HG02943 (cell line): ENCODE data around the gene VWA8.

ENCODE experiments used
- ATAC-seq: cut with Tn5 transposase; IDR thresholded peaks from one replicate; pipeline ENCODE4 v1.9.1; 2021; ENCODE audit warnings: mild to moderate bottlenecking, low read depth, moderate library complexity; ENCODE audit not compliant: unreplicated experiment

VWA8 gene

DNA sequence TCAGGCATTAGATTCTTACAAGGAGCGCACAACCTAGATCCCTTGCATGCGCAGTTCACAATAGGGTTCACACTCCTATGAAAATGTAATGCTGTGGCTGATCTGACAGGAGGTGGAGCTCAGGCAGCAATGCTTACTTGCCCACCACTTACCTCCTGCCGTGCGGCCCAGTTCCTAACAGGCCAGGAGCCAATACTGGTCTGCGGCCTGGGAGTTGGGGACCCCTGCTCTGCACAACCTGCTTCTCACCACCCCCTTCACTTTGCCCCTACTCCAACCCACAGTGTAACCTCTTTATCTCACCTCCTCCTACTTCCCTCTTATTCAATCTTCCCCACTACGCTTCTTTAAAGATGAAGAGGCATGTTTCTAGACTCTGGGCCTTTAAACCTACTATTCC lies 263.3 kb downstream of the VWA8 start:
- no peak for ATAC-seq

- no peak for ATAC-seq
Measured at GRCh38 chr13:41696163-41697003, 264.5 kb downstream of the VWA8 start.

DNA sequence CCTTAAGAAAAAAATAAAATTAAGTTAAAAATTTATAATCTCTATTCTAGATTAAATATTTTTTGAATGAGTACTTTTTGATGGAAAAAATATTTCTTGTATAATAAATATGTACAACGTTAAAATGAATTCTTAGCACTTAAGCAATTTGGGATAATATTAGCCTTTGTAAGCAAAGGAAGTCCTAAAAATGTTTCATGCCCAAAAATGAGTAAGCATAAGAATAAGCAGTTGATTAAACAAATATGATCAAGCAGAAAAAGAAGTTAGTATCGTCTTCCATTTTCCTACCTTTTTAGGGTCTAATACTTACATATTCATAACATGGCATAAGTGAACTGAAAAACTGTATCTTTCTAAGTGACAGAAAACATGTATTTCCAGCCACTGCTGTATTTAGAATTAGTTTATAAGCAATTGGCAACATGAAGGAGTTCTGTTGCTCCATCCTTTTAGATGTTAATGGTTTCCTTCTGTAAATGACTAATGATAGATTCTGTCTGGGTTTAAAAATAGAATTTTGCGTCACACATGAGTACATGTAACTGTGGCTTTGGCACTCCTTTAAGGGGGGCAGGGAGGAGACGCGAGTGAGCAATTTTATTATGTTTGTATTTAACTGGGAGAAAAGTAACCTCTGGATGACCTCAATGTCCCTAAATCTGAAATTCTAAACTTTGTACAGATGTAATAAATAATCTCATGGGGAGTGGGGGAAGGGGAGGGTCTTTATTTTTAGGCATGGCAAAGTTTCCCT lies 266.2 kb downstream of the VWA8 start:
- no peak for ATAC-seq

- no peak for ATAC-seq
Measured at GRCh38 chr13:41693434-41693833, 267.5 kb downstream of the VWA8 start.

DNA sequence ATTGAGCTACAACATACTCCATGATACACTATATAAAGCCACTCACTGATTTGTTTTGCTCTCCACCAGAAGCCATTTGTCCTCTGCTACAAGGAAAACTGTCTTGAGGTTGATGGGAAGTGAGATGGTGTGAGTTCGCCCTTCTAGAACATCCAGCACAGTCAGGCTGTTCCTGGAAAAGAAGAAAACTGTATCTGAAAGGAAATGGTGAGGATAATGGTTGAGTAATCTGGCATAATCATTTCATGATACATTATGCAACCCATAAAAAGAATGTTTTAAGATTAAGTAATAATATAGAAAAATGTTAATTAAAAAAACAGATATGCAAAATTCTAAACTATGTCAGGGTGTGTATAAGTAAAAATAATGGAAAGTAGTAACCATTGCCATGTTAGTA lies 269.6 kb downstream of the VWA8 start:
- ATAC-seq: no peak

- no peak for ATAC-seq
Measured at GRCh38 chr13:41682766-41683165, 278.1 kb downstream of the VWA8 start.

- ATAC-seq: no peak
Measured at GRCh38 chr13:41682001-41682400, 278.9 kb downstream of the VWA8 start.

DNA sequence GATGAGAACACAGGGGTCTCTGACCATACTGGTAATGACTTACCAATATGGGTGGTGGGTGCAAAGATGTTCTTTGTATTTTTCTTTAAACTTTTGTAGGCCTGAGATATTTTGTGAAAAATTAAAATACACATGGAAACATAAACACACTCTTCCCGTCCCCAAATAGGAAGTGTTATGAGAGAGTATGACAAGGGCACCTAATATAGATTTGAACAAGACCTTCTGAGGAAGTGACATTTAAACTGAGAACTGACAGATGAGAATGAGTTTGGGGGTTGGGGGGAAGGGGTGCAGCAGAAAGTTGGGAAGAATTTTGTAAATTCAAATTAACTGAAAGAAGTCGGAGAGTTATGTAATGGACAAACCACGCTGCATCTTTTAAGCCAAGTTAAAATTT lies 279.3 kb downstream of the VWA8 start:
- no peak for ATAC-seq

DNA sequence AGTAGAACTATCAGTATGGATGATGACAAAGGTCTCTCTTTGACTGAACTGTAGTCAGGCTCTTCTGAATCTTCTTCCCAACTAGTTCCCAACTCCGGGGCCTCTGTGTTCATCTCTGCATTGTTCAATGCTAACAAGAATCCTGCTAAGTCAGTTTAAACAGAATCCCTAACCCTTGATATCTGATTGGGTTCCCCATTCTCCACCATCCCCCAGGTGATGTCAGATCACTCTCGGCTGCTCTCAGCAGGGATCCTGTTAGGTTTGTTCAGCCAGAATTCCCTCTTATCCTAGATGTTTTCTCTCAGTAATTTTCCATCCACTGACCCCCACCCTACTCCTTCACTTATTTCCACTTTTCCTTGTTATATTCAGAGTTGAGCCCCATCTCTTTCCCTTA lies 280.0 kb downstream of the VWA8 start:
- ATAC-seq: no peak

- ATAC-seq: no peak
Measured at GRCh38 chr13:41678848-41679247, 282.1 kb downstream of the VWA8 start.

DNA sequence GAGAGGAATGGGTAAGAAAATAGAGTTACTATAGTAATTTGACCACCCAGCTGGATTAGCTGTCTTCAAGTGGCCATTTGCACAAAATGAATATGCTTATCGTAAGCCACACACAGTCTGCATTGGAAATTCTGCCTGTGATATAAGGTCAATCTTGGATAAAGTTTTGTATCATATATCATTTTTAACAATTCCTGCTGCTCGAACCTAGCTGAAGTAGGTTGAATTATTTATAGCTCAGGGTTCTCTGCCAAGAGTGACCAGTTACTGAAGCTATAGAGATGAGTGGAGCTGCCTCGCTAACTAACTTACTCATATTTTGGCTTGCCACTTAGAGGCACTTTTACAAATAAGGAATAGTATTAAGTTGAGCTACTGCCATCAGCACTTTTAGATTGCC lies 282.7 kb downstream of the VWA8 start:
- no peak for ATAC-seq

GRCh38 chr13:41675306-41675705 lies 285.6 kb downstream of the VWA8 start:
- no peak for ATAC-seq

DNA sequence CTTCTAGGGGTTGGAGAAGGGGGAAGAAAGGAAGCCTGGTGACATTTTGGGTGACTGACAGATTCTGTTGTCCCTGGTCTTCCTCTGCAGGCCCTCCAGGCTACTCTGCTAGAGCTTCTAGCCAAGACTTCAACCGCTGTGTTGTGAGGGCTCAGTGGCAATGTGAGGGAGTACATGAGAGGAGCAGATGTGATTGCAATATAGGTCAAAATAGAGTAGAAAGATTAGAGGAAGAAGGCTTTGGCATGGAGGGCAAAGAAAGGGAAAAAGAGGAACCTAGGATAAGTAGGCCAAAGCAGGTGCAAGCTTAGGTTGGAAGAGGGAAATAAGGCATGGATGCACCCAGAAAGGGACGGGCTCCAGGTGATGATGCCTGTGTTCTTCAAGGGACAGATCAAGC lies 286.7 kb downstream of the VWA8 start:
- ATAC-seq: no peak

GRCh38 chr13:41673640-41674039 lies 287.3 kb downstream of the VWA8 start:
- no peak for ATAC-seq

GRCh38 chr13:41670873-41671443 lies 290.0 kb downstream of the VWA8 start:
- ATAC-seq: no peak

DNA sequence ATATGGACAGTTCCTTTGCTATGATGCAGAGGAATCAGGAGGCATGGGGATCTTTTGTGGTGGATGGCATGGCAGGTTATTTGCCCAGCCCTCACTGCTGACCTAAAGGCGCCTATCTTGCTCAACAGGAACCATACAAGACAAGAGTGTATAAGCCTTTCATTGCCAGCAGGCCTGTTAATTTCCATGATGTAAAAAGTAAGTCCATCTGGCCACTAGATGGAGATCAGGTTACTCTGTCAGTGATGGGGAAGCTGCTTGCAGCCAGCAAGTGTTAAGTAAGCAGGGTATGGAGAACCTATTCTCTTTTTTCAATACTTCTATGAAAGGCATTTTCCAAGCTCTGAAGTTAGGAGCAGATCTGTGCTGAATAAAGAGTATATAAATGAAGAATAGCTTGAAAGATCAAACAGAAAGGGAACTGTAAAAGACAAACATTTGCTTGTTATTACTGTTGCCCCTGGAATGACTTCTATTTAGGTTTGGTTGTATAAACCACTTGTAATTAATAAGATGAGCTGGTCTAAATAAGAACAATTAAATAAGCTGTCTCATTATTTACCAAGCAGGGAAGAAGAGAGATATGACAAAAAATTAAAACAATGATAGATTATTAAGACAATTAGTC lies 292.7 kb downstream of the VWA8 start:
- ATAC-seq: peak; percentile 71

DNA sequence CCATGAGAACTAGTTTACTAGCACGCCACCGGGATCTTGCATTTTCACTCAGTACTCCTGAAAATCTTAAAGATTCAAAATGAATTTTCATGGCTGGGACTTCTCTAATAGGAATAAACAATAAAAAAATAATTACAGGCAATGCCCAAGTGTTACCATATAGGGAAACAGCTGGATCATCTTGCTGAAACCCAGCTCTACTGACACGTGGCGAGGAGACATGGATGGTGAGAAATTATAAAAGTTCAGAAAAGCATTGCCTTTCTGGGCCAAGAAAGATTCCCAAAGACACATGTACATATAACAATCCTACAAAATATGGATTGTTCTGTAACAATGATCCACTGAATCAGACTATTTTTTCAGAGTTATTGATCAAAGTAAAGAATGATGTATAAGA lies 294.3 kb downstream of the VWA8 start:
- ATAC-seq: no peak

DNA sequence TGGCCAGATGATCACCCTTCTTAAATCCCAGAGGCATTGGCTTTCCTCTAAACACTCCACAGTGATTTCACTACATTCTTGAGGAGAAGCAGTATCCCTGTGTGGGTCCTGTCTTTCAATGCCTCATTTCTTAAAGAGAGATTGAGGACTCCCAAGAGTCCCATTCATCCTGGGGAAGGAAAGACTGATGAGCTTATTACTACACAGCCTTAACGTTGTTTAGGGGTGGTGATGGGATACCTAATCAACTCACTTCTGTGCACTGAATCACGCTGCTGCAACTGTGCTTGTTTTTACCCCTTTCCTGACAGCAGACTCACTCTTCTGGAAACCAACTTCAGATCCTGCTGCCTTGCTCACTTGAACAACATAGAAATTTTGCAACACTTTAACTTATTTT lies 300.5 kb downstream of the VWA8 start:
- ATAC-seq: no peak

- no peak for ATAC-seq
Measured at GRCh38 chr13:41658057-41658661, 302.8 kb downstream of the VWA8 start.

DNA sequence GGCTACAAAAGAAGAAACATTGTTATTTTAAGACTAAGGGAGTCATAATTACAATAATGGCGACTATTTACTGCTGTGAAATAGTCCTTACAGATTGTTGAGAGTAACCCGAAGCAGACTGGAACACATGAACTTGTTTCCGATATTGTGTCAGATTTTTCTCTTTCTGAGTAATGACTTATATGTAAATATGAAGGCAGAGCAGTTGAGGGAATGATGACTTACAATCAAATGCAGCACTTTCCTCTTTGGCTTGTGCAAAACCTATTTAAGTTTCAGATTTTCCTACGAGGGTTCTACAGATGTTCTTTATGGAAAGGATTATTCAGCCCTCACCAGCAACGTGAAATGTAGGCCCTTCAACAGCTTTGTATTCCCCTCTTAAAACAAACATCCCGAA lies 304.9 kb downstream of the VWA8 start:
- no peak for ATAC-seq

- ATAC-seq: no peak
Measured at GRCh38 chr13:41654796-41655195, 306.1 kb downstream of the VWA8 start.
